ENCODE results near the gene OBSCN. TPM values are rescaled to one million over a fixed set of nuclear protein-coding genes. Genes with fewer than 3 reads are reported as not detected.

OBSCN gene
- total RNA-seq, 2 experiments from 2014 or later, result 80.8 to 82.2 TPM

DNA sequence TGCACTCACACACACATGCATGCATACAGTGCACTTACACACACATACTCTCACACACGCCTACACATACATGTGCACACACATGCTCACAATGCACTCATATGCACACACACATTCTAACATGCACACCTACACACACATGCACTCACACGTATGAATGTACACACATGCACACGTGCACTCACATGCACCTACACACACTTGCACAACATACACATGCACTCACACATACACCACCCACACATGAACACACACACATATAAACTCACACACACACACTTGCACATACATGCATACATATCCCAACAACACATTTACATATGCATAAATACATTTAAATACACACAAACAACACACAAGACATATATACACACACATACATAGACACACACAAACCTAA lies 30.6 kb downstream of the OBSCN start:
- peaks cover 100% of the 10 kb centered on the region for H3K36me3 Mint-ChIP-seq (ENCODE audit: low read depth)
- H3K27ac ChIP-seq (ENCODE audit: low read depth in 1 of 2, low read length in 2 of 2), result no peak overlapping the region
- peaks cover 14% of the 10 kb centered on the region for H3K9me3 Mint-ChIP-seq
- no peaks in the 10 kb centered on the region for H3K27me3 ChIP-seq (ENCODE audit: control insufficient read depth in 1 of 2, insufficient read depth in 2 of 2, low read length in 2 of 2)
- no peaks in the 10 kb centered on the region for H3K4me1 Mint-ChIP-seq (ENCODE audit: low read depth)
- no peak overlapping the region for H3K27ac Mint-ChIP-seq
- H3K27me3 Mint-ChIP-seq, result no peaks in the 10 kb centered on the region
- H3K9me3 ChIP-seq (ENCODE audit: control insufficient read depth in 1 of 2, insufficient read depth in 1 of 2, low read length in 2 of 2), result peaks cover 20 to 24% of the 10 kb centered on the region in 2 experiments
- peaks cover 25% of the 10 kb centered on the region for H3K36me3 ChIP-seq (ENCODE audit: insufficient read depth, low read length)
- ChIA-PET CTCF (no interaction called here), POLR2A (no interaction called here)
- intact Hi-C loops (cut with DNase I, micrococcal nuclease), result no loop called here
- no peaks in the 10 kb centered on the region for H3K4me1 ChIP-seq (ENCODE audit: insufficient read depth, low read length)
- no peak for ATAC-seq (ENCODE audit: poor library complexity)
- H3K4me3 ChIP-seq (ENCODE audit: low read length), result no peak overlapping the region
- DNase-seq, result no peak
- TF ChIP-seq, protein P1, sequence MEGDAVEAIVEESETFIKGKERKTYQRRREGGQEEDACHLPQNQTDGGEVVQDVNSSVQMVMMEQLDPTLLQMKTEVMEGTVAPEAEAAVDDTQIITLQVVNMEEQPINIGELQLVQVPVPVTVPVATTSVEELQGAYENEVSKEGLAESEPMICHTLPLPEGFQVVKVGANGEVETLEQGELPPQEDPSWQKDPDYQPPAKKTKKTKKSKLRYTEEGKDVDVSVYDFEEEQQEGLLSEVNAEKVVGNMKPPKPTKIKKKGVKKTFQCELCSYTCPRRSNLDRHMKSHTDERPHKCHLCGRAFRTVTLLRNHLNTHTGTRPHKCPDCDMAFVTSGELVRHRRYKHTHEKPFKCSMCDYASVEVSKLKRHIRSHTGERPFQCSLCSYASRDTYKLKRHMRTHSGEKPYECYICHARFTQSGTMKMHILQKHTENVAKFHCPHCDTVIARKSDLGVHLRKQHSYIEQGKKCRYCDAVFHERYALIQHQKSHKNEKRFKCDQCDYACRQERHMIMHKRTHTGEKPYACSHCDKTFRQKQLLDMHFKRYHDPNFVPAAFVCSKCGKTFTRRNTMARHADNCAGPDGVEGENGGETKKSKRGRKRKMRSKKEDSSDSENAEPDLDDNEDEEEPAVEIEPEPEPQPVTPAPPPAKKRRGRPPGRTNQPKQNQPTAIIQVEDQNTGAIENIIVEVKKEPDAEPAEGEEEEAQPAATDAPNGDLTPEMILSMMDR (IDR thresholded peaks at IDR 0.05), result no peak
- H3K4me3 Mint-ChIP-seq, result no peak overlapping the region

DNA sequence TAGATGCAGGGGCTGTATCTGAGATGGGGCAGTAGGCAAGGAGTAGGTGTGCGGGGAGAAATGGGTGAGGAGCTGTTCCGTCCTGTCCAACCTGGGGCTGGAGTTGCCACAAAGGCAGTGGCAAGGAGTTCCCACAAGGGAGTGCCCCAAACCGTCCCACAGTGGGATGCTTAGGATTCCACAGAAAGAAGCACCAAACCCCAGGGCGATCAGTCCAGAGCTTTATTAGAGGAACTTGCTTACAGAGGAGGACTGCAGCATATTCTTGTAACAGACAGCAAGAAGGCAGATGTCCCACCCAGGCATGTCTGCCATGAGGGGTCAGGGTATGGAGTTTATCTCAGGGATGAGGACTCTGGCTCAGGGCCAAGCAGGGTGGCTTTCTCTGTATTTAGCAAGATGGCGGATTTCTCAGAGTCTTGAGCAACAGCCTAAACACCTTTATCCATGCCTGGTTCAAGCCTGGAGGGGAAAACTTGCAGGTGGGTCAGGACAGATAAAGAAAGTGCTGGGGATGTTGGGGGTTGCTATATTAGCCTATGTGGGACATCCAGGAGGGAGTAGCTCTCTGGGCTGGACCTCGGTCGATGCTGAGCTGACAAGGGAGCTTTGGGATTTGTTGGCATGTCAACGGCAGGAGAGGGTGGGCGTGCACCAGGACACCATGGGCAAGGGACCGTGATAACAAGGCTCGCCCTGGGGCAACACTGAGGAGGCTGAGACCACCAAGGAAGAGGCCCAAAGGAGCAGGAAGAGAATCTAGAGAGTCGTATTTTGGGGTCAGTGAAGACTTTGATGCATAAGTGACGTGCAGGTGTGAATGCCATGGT lies 32.8 kb downstream of the OBSCN start:
- no peaks in the 10 kb centered on the region for H3K4me1 ChIP-seq (ENCODE audit: insufficient read depth, low read length)
- Mint-ChIP-seq H3K4me1 (ENCODE audit: low read depth) (peaks cover 9% of the 10 kb centered on the region), H3K36me3 (ENCODE audit: low read depth) (peaks cover 100% of the 10 kb centered on the region), H3K27ac (no peak overlapping the region), H3K27me3 (no peaks in the 10 kb centered on the region), H3K4me3 (no peak overlapping the region), H3K9me3 (peaks cover 15% of the 10 kb centered on the region)
- H3K27ac ChIP-seq (ENCODE audit: low read depth in 1 of 2, low read length in 2 of 2), result no peak overlapping the region
- TF ChIP-seq, protein P1 (IDR thresholded peaks at IDR 0.05), result no peak
- H3K9me3 ChIP-seq (ENCODE audit: control insufficient read depth in 1 of 2, insufficient read depth in 1 of 2, low read length in 2 of 2), result peaks cover 32 to 46% of the 10 kb centered on the region in 2 experiments
- intact Hi-C loops (cut with DNase I, micrococcal nuclease), result no loop called here
- H3K36me3 ChIP-seq (ENCODE audit: insufficient read depth, low read length), result peaks cover 42% of the 10 kb centered on the region
- no peaks in the 10 kb centered on the region for H3K27me3 ChIP-seq (ENCODE audit: control insufficient read depth in 1 of 2, insufficient read depth in 2 of 2, low read length in 2 of 2)
- ChIA-PET CTCF (no interaction called here), POLR2A (no interaction called here)
- H3K4me3 ChIP-seq (ENCODE audit: low read length), result no peak overlapping the region
- ATAC-seq (ENCODE audit: poor library complexity), result no peak
- DNase-seq, result no peak

DNA sequence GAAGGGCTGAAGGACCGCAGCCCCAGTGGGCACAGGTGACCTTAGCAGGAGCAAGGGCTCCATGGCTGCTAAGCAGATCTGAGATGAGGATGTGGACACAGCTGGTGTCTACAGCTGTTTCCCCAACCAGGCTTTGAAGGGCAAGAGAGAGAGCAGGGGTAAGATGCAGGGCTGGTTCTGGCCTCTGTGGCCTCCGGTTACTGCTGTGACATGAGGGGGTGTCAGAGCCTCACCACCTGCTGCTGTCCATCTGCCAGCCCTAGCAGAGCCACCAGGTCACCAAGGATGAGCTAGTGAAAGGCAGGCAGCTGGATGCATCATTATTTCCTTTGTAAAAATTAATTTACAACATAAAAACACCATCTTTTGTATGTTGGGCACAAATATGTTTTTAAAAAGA lies 33.4 kb downstream of the OBSCN start:
- Mint-ChIP-seq H3K27me3 (no peaks in the 10 kb centered on the region), H3K4me3 (no peak overlapping the region), H3K4me1 (ENCODE audit: low read depth) (peaks cover 15% of the 10 kb centered on the region), H3K9me3 (peaks cover 17% of the 10 kb centered on the region), H3K27ac (no peak overlapping the region), H3K36me3 (ENCODE audit: low read depth) (peaks cover 100% of the 10 kb centered on the region)
- TF ChIP-seq, protein P1 (IDR thresholded peaks at IDR 0.05), result no peak
- H3K4me3 ChIP-seq (ENCODE audit: low read length), result no peak overlapping the region
- intact Hi-C loops (cut with DNase I, micrococcal nuclease), result no loop called here
- no peaks in the 10 kb centered on the region for H3K4me1 ChIP-seq (ENCODE audit: insufficient read depth, low read length)
- peaks cover 48% of the 10 kb centered on the region for H3K36me3 ChIP-seq (ENCODE audit: insufficient read depth, low read length)
- ATAC-seq (ENCODE audit: poor library complexity), result no peak
- no peak overlapping the region for H3K27ac ChIP-seq (ENCODE audit: low read depth in 1 of 2, low read length in 2 of 2)
- H3K9me3 ChIP-seq (ENCODE audit: control insufficient read depth in 1 of 2, insufficient read depth in 1 of 2, low read length in 2 of 2), result peaks cover 33 to 52% of the 10 kb centered on the region in 2 experiments
- no peak for DNase-seq
- H3K27me3 ChIP-seq (ENCODE audit: control insufficient read depth in 1 of 2, insufficient read depth in 2 of 2, low read length in 2 of 2), result no peaks in the 10 kb centered on the region
- ChIA-PET CTCF (no interaction called here), POLR2A (no interaction called here)
